ENCODE data around the gene UQCRC2.

- TF ChIP-seq CTCF (IDR thresholded peaks at IDR 0.05; ENCODE audit: extremely low read depth in 1 of 2, insufficient read depth in 1 of 2, low read depth in 1 of 2, low read length in 2 of 2) (no peak), MAX (IDR thresholded peaks at IDR 0.05; ENCODE audit: insufficient read depth, insufficient read length) (no peak), POLR2AphosphoS5 (IDR thresholded peaks at IDR 0.05; ENCODE audit: insufficient read depth, low read depth, low read length) (no peak), FOS (IDR thresholded peaks at IDR 0.05; ENCODE audit: borderline replicate concordance, insufficient read depth, low read length) (no peak), EZH2 (IDR thresholded peaks at IDR 0.05; ENCODE audit: borderline replicate concordance, low read depth, low read length, severe bottlenecking) (no peak)
These were observed 361 bp downstream of the UQCRC2 start for GRCh38 chr16:21953541-21953902.

All from endothelial cell of umbilical vein (primary cell).